SK-N-SH treated with all-trans-retinoic acid at 6 μM for 48 hours (cell line): Measurements from ENCODE around the gene CABLES1.

Experiments used
- ATAC-seq: fragments of 200-7000 bp; cut with Tn5 transposase; 3 replicates; pipeline ENCODE4 v1.9.1; 2020; ENCODE audit warnings: mild to moderate bottlenecking, moderate library complexity
- BACH2 ChIP-seq: fragments of 250-450 bp; sonication (Bioruptor Pico); IDR thresholded peaks from 2 replicates; pipeline ENCODE4 v1.9.0; 2021; ENCODE audit warnings: mild to moderate bottlenecking, borderline replicate concordance
- CSDC2 ChIP-seq: fragments of 250-450 bp; sonication (Bioruptor Pico); IDR thresholded peaks from 2 replicates; pipeline ENCODE4 v1.5.0; 2020; ENCODE audit warnings: mild to moderate bottlenecking, moderate library complexity
- ESRRG ChIP-seq: fragments of 250-450 bp; sonication (Bioruptor Pico); IDR thresholded peaks from 2 replicates; pipeline ENCODE4 v1.6.1; 2021; ENCODE audit warnings: mild to moderate bottlenecking
- GLIS3 ChIP-seq: fragments of 250-450 bp; sonication (Bioruptor Pico); IDR thresholded peaks from 2 replicates; pipeline ENCODE4 v1.5.0; 2020; ENCODE audit warnings: mild to moderate bottlenecking, moderate library complexity
- ISL1 ChIP-seq: fragments of 250-450 bp; sonication (Bioruptor Pico); IDR thresholded peaks from 2 replicates; pipeline ENCODE4 v2.1.2; 2022; ENCODE audit warnings: mild to moderate bottlenecking, moderate library complexity
- OSR1 ChIP-seq: fragments of 250-450 bp; sonication (Bioruptor Pico); IDR thresholded peaks from 2 replicates; pipeline ENCODE4 v1.8.0; 2022; ENCODE audit warnings: moderate library complexity, mild to moderate bottlenecking, inconsistent platforms
- PPARA ChIP-seq: fragments of 250-450 bp; sonication (Bioruptor Pico); IDR thresholded peaks from 2 replicates; pipeline ENCODE4 v1.5.0; 2020; ENCODE audit warnings: mild to moderate bottlenecking, borderline replicate concordance
- RARB ChIP-seq: fragments of 250-450 bp; sonication (Bioruptor Pico); IDR thresholded peaks from 2 replicates; pipeline ENCODE4 v1.8.0; 2021; ENCODE audit warnings: mild to moderate bottlenecking, moderate library complexity
- SNAI2 ChIP-seq: fragments of 250-450 bp; sonication (Bioruptor Pico); IDR thresholded peaks from 2 replicates; pipeline ENCODE4 v1.5.0; 2020; ENCODE audit warnings: mild to moderate bottlenecking, moderate library complexity
- ZFP30 ChIP-seq: fragments of 450-650 bp; formaldehyde crosslinking; IDR thresholded peaks from 2 replicates; pipeline ENCODE4 v1.5.0; 2022; ENCODE audit warnings: mild to moderate bottlenecking, moderate library complexity
- ZNF565 ChIP-seq: fragments of 450-650 bp; formaldehyde crosslinking; conservative IDR thresholded peaks from 2 replicates; pipeline ENCODE4 v1.5.0; 2020; ENCODE audit warnings: low read depth, mild to moderate bottlenecking, moderate library complexity
- ZNF70 ChIP-seq: fragments of 450-650 bp; formaldehyde crosslinking; IDR thresholded peaks from 2 replicates; pipeline ENCODE4 v1.5.0; 2020; ENCODE audit warnings: mild to moderate bottlenecking, moderate library complexity
- ZNF8 ChIP-seq: fragments of 450-650 bp; formaldehyde crosslinking; IDR thresholded peaks from 2 replicates; pipeline ENCODE4 v1.5.0; 2020; ENCODE audit warnings: mild to moderate bottlenecking, moderate library complexity
- TF ChIP-seq, protein P1 (sequence below): fragments of 250-450 bp; sonication (Bioruptor Pico); IDR thresholded peaks from 2 replicates; pipeline ENCODE4 v1.5.1; 2020; ENCODE audit warnings: low read depth, mild to moderate bottlenecking, moderate library complexity
- TF ChIP-seq, protein P2 (sequence below): fragments of 250-450 bp; sonication (Bioruptor Pico); IDR thresholded peaks from 2 replicates; pipeline ENCODE4 v1.5.0; 2020; ENCODE audit warnings: mild to moderate bottlenecking, moderate library complexity
- TF ChIP-seq, protein P3 (sequence below): fragments of 250-450 bp; sonication (Bioruptor Pico); IDR thresholded peaks from 2 replicates; pipeline ENCODE4 v1.5.1; 2021; ENCODE audit warnings: mild to moderate bottlenecking, moderate library complexity
- TF ChIP-seq, protein P4 (sequence below): fragments of 250-450 bp; sonication (Bioruptor Pico); IDR thresholded peaks from 2 replicates; pipeline ENCODE4 v1.8.0; 2021; ENCODE audit warnings: low read depth, mild to moderate bottlenecking, moderate library complexity, borderline replicate concordance

Gene CABLES1

GRCh38 chr18:23237524-23238151 is 102.4 kb downstream of the CABLES1 start:
- ATAC-seq: no peak; the same call in 2 of the 3 replicates
- TF ChIP-seq, protein P1, sequence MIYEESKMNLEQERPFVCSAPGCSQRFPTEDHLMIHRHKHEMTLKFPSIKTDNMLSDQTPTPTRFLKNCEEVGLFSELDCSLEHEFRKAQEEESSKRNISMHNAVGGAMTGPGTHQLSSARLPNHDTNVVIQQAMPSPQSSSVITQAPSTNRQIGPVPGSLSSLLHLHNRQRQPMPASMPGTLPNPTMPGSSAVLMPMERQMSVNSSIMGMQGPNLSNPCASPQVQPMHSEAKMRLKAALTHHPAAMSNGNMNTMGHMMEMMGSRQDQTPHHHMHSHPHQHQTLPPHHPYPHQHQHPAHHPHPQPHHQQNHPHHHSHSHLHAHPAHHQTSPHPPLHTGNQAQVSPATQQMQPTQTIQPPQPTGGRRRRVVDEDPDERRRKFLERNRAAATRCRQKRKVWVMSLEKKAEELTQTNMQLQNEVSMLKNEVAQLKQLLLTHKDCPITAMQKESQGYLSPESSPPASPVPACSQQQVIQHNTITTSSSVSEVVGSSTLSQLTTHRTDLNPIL: no peak
- TF ChIP-seq CSDC2 (CRISPR knock-in tag) (no peak), OSR1 (CRISPR knock-in tag) (no peak), ZNF70 (no peak), SNAI2 (CRISPR knock-in tag) (no peak)
- TF ChIP-seq, all 23 proteins: peak for 0

DNA sequence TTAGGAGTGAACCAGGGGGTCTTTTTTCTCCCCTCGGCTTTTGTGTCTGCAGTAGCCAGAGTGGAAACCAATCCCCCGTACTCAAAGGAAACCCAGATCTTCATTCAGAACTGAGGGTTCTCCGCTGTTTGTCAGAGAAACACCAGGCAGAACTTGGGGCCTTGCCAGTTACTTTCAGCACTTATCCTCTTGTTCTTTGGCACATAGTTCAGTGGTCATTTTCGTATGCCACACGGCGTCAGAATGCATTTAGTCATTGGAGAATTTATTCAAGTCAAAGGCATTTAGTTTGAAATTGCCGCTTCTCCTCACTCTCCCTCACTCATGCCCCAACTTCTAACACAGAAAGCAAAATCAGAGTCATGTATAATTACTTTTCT is 102.9 kb downstream of the CABLES1 start:
- TF ChIP-seq ZNF70: no peak
- TF ChIP-seq, protein P2, sequence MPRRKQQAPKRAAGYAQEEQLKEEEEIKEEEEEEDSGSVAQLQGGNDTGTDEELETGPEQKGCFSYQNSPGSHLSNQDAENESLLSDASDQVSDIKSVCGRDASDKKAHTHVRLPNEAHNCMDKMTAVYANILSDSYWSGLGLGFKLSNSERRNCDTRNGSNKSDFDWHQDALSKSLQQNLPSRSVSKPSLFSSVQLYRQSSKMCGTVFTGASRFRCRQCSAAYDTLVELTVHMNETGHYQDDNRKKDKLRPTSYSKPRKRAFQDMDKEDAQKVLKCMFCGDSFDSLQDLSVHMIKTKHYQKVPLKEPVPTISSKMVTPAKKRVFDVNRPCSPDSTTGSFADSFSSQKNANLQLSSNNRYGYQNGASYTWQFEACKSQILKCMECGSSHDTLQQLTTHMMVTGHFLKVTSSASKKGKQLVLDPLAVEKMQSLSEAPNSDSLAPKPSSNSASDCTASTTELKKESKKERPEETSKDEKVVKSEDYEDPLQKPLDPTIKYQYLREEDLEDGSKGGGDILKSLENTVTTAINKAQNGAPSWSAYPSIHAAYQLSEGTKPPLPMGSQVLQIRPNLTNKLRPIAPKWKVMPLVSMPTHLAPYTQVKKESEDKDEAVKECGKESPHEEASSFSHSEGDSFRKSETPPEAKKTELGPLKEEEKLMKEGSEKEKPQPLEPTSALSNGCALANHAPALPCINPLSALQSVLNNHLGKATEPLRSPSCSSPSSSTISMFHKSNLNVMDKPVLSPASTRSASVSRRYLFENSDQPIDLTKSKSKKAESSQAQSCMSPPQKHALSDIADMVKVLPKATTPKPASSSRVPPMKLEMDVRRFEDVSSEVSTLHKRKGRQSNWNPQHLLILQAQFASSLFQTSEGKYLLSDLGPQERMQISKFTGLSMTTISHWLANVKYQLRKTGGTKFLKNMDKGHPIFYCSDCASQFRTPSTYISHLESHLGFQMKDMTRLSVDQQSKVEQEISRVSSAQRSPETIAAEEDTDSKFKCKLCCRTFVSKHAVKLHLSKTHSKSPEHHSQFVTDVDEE (CRISPR knock-in tag): no peak
- no peak for ATAC-seq

DNA sequence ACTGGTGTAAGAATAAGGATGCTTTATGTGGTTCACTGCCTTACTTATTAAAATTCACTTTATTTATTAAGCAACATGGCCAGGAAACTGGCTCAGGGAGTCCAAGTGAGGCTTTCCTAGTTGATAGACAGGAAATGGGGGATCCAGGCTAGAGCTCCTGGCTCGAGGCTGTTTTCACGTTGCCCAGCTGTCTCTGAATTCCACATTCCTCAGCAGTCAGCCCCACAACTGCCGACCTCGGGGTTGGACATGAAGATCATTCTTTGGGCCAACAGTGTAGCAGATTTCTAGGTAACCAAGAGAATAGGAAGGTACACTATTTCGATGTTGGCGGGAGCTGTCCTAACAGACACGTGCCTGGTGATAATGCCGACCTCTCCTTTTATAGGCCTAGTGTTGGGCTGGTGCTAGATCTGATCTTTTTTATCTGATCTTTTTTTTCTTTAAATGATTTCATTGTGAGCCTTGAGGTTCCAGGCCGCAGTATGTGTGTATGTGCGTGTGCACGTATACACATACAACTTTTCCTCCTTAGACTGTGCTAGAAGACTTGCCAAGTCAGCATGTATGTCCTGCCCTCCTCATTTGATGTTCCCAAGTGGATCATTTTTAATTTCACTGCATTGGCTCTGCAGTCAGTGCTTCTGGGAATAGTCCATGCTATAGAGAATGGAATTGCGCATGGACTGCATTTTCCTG is 103.5 kb downstream of the CABLES1 start:
- TF ChIP-seq BACH2 (CRISPR knock-in tag): no peak
- no peak for TF ChIP-seq RARB (CRISPR knock-in tag)
- no peak for TF ChIP-seq PPARA (CRISPR knock-in tag)
- no peak for TF ChIP-seq ESRRG (CRISPR knock-in tag)
- no peak for ATAC-seq

DNA sequence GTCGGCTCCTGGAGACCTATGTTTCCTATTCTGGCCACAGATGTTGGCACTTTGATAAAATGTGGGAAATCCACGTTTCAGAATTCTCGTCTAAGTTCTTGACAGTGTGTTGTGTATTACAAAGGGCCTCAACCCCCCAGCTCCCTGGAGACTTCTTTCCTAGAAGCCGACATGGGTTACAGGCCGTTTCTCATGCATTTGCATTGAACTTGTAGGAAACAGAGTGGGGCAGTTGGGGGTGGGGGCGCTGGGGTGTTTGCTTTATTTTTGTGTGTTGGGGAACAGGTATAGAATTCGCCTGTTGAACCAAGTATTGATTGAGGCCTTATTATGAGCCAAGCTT is 104.0 kb downstream of the CABLES1 start:
- TF ChIP-seq, protein P1: no peak
- TF ChIP-seq BACH2 (CRISPR knock-in tag): no peak
- no peak for TF ChIP-seq GLIS3 (CRISPR knock-in tag)
- no peak for TF ChIP-seq CSDC2 (CRISPR knock-in tag)
- TF ChIP-seq, protein P3, sequence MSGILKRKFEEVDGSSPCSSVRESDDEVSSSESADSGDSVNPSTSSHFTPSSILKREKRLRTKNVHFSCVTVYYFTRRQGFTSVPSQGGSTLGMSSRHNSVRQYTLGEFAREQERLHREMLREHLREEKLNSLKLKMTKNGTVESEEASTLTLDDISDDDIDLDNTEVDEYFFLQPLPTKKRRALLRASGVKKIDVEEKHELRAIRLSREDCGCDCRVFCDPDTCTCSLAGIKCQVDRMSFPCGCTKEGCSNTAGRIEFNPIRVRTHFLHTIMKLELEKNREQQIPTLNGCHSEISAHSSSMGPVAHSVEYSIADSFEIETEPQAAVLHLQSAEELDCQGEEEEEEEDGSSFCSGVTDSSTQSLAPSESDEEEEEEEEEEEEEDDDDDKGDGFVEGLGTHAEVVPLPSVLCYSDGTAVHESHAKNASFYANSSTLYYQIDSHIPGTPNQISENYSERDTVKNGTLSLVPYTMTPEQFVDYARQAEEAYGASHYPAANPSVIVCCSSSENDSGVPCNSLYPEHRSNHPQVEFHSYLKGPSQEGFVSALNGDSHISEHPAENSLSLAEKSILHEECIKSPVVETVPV: no peak
- no peak for TF ChIP-seq SNAI2 (CRISPR knock-in tag)
- no peak for TF ChIP-seq ISL1 (CRISPR knock-in tag)
- TF ChIP-seq ZNF8 (CRISPR knock-in tag): no peak
- TF ChIP-seq ZNF565 (CRISPR knock-in tag): no peak
- TF ChIP-seq, protein P4, sequence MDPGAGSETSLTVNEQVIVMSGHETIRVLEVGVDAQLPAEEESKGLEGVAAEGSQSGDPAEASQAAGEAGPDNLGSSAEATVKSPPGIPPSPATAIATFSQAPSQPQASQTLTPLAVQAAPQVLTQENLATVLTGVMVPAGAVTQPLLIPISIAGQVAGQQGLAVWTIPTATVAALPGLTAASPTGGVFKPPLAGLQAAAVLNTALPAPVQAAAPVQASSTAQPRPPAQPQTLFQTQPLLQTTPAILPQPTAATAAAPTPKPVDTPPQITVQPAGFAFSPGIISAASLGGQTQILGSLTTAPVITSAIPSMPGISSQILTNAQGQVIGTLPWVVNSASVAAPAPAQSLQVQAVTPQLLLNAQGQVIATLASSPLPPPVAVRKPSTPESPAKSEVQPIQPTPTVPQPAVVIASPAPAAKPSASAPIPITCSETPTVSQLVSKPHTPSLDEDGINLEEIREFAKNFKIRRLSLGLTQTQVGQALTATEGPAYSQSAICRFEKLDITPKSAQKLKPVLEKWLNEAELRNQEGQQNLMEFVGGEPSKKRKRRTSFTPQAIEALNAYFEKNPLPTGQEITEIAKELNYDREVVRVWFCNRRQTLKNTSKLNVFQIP (CRISPR knock-in tag): no peak
- no peak for TF ChIP-seq ZFP30
- no peak for TF ChIP-seq ZNF70

More for the DNA sequence above, 104.0 kb downstream of the CABLES1 start:
- no peak for ATAC-seq
